Measurements from ENCODE around the gene PRR14.
A peak's percentile ranks its signal among the peaks of the same experiment; 100 is the strongest.
"Not testable (repeated sequence)": the region's sequence is repeated elsewhere in the genome, so short reads cannot be mapped to it uniquely, and the experiment has no call there.

Gene PRR14

DNA sequence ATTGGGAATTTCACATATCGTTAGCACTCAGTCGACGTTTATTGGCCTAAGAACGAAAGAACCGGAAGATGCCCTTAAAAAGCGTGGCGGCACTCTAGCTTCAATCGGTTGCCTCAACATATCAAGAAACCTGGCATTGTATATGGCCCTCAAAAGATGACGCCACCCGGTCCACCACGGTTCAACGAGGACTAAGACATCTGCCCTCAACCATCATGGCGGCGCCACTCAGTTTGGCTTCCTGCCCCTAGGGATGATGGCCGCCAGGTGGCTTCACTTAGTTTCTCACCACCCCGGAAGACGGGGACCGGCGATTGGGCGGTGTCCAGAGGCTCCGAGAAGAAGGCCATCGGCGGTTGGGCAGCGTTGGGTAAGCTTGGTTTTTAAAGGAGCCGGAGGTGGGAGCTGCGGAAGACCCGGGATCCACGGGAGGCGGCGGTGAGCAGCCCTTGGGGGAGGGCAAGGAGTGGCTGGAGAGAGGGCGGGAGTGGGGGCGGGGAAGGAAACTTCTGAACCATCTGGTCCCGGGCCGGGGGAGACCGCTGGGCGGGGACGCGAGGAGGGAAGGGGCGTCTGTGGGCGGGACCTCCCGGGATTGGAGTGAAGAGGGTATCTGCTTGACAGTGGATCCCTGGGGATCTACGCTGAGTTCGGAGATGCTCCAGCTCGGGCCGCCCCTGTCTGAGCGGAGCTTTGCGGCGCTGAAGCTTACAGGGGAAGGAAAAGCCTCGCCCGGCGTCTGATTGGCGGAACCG lies at the start of gene PRR14:
Gene PRR14, plus strand, starts transcription at position 592 of the 755 bp plus-strand sequence. CDS start 686 bp downstream, outside the sequence.
- DNase-seq: peak; percentile 99

DNA sequence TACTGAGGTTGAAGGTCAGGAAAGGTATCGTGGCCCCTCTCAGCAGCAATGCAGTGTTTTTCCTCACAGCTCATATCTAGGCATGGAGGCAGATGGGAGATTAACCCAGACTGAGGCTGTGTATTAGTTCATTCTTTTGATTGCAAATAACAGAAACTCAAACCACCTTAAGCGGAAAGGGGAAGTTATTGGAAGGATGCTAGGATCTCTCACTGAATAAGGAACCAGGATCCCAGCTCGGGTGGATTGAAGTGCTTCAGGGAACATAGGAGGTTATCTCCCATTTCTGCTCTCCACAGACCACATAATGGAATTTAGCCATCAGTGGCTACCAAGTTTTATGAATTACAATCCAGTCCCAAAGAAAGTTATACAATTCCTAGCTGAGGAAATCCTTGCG lies 48.8 kb upstream of the PRR14 start:
- DNase-seq: no peak

DNA sequence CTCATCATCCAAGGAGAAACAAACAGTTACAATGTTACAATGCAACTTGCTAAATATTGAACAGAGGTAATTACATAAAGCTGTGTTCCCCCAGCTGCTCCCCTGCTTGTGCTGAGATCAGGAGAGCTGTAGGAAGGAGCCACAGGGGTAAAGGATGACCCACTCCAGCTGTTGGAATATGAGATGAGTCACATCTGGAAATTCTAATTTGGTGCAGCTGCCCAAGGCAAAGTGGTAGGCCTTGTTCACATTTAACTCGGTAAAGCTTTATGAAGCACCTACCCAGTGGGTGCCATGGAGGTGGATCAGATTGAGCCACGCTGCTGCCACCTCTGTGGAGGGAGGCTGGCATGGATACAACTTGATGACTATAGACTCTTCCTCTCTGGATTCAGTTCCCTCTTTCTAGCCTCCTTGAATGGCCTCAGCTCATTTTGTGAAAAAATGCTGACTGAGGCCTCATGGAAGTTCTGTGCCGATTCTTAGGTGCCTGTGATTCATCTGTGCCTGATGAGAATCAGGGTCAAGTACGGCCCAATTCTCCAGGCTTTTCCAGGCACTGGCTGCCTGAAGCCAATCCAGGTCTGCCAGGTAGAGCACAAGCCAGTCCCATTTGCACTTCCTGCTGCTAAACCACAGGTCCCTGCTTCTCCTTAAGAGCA lies 48.0 kb upstream of the PRR14 start:
- no peak for DNase-seq

GRCh38 chr16:30603945-30604315 lies 46.8 kb upstream of the PRR14 start:
- no peak for DNase-seq

- no peak for DNase-seq
These were observed 46.3 kb upstream of the PRR14 start for GRCh38 chr16:30604316-30604947.

GRCh38 chr16:30605158-30605557 lies 45.6 kb upstream of the PRR14 start:
- no peak for DNase-seq

DNA sequence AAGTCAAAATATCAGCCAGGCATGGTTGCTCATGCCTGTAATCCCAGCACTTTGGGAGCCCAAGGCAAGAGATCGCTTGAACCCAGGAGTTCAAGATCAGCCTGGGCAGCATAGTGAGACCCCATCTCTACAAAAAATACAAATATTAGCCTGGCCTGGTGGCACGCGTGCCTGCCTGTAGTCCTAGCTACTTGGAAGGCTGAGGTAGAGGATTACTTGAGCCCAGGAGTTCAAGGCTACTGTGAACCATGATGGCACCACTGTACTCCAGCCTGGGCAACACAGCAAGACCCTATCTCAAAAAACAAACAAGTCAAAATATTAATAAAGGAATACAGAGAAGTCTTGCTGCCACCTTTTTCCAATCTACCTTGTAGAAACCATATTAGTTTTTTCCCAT lies 44.8 kb upstream of the PRR14 start:
- no peak for DNase-seq

DNA sequence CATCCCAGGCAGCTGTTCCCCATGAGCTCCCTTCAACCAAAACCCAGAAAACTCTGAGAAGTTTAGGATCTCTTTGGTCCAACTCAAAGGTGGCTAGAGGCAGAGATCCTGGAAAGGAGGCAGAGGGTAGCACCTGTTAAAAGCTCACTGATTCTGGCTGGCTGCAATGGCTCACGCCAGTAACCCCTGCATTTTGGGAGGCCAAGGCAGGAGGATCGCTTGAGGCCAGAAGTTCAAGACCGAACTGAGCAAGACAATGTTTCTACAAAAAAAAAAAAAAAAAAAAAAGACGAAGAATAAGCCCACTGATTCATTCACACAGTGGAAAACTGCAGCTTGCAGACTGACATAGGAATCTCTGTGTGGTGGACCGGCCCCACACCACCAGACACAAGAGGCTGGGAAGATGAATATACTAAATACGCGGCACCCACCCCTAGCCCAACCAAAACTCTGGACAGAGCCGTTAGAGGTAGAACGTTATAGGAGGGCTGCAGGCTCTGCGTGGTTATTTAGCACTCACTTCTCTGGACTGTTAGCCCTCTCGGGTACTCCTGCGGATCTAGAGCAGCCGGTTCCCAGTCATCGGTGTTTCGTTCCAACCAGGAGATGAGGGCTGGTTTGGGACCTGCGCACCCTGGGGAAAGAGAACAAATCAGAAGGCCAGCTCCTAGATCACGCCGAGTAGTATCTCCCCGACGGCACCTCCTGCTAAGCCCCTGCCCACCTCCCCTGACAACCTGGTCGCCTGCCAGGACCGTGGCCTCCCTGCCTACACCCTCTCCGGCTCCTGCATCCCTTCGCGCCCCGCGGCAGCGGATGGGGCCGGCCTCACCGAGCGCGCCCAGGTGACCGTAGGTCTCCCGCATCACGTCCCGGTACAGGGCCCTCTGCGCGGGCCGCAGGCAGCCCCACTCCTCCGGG lies 41.5 kb upstream of the PRR14 start:
- DNase-seq: peak; percentile 22

GRCh38 chr16:30609926-30610839 lies 40.6 kb upstream of the PRR14 start, which contains the start of gene ZNF689:
ZNF689 (minus strand) TSS chr16:30610389; CDS start chr16:30610041, 348 bp downstream.
- DNase-seq: peak; percentile 90

DNA sequence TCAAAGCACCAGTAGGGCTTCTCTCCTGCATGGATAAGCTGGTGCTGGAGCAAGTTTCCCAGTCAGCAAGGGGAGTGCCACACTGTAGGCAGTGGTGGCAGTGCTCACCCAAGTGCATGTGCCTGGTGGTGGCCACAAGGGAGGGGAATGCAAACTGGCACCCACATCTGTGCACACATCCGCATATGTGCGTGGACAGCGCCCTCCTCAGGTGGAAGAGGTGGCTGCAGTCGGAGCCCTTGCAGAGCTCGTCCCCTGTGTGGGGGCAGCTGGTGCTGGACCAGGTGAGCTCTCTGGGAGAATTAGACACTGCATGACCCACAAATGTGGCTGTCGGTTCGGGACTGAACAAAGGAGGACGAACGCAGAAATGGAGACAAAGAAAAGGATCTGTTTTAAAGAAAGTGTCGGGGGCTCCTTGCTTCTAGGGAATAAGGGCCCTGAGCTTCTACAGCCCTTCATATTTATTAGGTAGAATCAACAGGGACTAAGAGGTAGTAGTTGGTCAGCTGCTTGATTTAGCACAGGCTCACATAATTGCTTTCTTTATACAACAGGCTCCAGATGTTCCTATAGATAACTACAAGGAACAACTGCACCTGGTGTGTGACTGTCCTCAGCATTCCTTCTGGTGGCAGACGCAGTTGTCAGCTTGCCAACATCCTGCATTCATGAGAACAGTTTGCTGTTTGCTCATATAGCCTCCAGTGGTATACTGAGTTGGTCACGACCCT lies 35.2 kb upstream of the PRR14 start:
- DNase-seq: peak; percentile 20

DNA sequence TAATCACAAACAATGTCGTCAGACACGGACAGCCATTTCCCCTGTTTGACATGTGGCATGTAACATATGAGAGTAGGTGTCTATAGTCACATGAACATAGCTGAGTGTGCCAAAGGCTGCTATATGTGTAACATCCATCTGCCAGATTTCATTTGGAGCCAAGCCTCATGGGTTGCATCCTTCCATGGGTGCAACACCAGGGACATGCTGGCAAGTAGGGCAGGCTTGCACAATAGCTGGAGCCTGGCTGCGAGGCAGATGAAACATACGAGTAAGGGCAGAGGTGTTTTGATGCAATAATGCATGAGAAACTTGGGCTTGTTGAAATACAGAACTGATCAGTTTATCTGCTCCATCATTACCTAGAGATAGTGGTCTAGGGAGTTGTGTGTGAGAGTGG lies 31.6 kb upstream of the PRR14 start:
- DNase-seq: no peak

DNA sequence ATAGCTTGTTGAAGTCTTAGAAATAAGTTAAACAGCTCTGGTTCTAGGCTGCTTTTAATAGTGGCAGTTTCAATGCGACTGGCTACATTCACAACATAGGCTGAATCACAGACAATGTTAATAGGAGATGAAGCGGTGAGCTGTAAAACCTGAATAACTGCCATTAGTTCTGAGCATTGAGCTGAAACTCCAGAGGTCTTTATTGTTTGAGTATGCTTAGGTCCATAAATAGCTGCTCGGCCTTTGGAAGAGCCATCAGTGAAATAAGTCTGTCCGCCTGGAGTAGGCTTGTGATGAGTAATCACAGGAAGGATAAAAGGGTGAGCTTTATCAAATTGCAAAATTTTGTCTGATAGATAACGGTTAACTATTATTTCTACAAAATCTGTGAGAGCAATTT lies 31.1 kb upstream of the PRR14 start:
- no peak for DNase-seq

GRCh38 chr16:30620169-30620568 lies 30.6 kb upstream of the PRR14 start:
- no peak for DNase-seq

- no peak for DNase-seq
These were observed 29.0 kb upstream of the PRR14 start for GRCh38 chr16:30621765-30622164.

DNA sequence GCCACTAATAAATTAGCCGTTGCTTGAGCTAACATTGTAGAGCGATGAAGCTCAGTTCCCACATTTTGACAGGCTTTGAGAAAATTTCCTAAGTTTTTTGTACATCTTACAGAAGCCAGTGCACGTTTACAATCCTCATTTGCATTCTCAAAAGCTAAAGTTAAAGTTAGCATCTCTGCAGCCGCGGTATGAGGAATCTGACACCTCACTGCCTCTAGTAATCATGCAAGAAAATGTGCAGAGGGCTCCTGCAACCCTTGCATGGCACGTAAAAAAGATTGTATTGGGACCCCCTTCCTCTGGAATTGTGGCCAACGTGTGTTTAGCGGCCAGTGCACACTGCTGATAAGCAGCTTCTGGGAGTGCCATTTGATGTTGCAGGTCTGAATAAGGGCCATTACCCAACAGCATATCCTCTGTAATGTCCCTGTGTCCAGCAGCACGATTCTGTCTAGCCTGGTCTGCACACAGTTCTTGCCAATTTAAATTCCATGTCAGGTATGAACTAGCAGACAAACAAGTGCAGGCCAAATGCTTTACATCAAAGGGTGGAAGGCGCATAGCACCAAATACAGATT lies 28.2 kb upstream of the PRR14 start:
- DNase-seq: no peak

DNA sequence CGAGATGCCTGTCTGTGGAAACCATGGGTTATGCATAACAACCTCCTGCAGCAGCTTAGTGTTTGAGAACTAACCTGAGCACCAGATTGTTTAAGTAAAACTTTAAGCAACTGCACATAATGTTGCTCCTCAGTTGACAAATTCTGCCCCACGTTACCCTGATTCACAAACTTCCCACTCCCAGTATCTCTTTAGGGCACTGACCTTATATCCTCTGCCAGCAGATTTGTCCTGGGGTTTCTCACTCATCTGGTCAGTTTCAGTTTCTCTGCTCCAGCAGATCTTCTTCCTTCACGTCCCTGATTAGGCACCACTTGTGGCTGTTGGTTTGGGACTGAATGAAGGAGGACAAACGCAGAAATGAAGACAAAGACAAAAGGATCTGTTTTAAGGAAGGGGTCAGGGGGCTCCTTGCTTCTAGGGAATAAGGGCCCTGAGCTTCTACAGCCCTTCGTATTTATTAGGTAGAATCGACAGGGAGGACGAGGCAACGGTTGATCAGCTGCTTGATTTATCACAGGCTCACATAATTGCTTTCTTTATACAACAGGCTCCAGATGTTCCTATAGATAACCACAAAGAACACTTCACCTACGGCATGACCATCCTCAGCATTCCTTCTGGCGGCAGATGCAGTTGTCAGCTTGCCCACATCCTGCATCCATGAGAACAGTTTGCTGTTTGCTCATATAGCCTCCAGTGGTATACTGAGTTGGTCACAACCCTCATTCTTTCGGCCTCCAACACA lies 27.1 kb upstream of the PRR14 start:
- DNase-seq: no peak

DNA sequence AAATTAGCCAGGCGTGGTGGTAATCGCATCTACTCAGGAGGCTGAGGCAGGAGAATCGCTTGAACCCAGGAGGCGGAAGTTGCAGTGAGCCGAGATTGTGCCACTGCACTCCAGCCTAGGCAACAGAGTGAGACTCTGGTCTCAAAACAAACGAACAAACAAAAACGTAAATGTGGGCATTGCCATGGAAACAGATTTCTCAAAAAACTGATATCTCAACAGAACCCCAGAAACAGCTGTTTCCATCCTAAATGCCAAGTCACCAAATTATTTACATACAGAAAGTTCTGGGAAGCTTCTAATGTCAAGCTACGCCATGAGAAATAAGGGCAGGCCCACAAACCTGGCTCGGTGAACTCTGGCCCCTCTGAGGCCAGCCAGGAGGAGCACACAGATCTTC lies 24.5 kb upstream of the PRR14 start:
- no peak for DNase-seq

DNA sequence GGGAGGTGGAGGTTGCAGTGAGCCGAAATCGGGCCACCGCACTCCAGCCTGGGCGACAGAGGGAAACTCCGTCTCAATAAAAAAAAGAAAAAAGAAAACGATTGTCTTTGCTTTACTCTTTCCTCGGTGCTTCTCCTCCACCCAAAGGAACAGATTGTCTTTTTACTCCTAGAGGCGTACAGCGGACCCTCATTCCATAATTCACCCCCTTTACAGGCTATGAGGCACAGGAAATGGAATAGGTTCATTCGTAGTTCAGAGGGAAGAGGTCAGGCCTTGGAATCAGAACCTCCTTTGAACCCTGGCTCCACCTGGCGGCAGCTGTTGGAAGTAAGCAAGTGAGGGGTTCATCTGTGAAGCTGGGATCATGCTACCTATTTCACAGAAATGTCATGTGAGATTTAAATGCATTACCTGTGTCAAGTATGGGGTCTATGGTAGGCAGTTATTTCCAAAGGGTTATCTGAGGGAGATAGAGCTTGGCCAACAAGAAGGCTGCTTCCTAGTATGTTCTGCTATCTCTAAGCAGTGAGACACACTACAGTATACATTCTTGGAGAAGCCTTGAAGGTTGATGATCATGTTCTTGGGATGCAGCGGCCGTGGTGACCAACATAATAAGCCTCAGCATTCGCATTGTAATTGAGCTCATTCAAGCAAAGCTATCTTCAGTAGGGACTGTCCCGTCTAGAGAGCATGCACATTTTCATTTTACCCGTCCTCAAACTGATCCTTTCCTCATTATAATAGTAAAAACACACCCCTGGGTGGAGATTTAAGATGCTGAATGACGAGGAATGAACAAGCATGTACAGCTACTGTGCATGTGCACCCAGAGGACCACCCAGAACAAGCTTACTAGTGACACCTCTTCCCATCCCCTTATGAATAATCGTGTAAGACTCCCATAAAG lies 21.9 kb upstream of the PRR14 start:
- peak; percentile 67 for DNase-seq

- not testable (repeated sequence) for DNase-seq
These were observed 18.3 kb upstream of the PRR14 start for GRCh38 chr16:30632454-30632853.

Measured in NCI-H2029 (cell line).